NCI-H128 (cell line): Measurements from ENCODE around the gene USP17L26.
"Not testable (repeated sequence)": the region's sequence is repeated elsewhere in the genome, so short reads cannot be mapped to it uniquely, and the experiment has no call there.

Source experiments
- DNase-seq: peaks from one replicate; lab custom pipeline; 2025; ENCODE audit not compliant: unreplicated experiment; lab: John Stamatoyannopoulos, UW

The USP17L26 gene

GRCh38 chr4:9334358-9334757, at the start of gene USP17L26:
USP17L26 (plus strand) TSS chr4:9334658; CDS start chr4:9334658, 0 bp downstream.
- DNase-seq, result not testable (repeated sequence)

- DNase-seq, result not testable (repeated sequence)
These were observed 10.3 kb upstream of the USP17L26 start for GRCh38 chr4:9324191-9324590.

GRCh38 chr4:9324865-9325264, 9.6 kb upstream of the USP17L26 start, which contains the start of gene USP17L24:
USP17L24 (plus strand) TSS chr4:9325165; CDS start chr4:9325165, 0 bp downstream.
- DNase-seq, result not testable (repeated sequence)

GRCh38 chr4:9329611-9330010, 4.8 kb upstream of the USP17L26 start, which contains the start of gene USP17L25:
USP17L25 (plus strand) TSS chr4:9329911; CDS start chr4:9329911, 0 bp downstream.
- not testable (repeated sequence) for DNase-seq

GRCh38 chr4:9339103-9339502, 4.6 kb downstream of the USP17L26 start, which contains the start of gene USP17L5:
USP17L5 (plus strand) TSS chr4:9339403; CDS start chr4:9339403, 0 bp downstream.
- DNase-seq, result not testable (repeated sequence)

GRCh38 chr4:9343848-9344247, 9.4 kb downstream of the USP17L26 start, which contains the start of gene USP17L27:
USP17L27 (plus strand) TSS chr4:9344148; CDS start chr4:9344148, 0 bp downstream.
- DNase-seq, result not testable (repeated sequence)

- not testable (repeated sequence) for DNase-seq
These were observed 14.1 kb downstream of the USP17L26 start, which contains the start of gene USP17L28 for GRCh38 chr4:9348593-9348992. USP17L28 (plus strand) TSS chr4:9348893; CDS start chr4:9348893, 0 bp downstream.

- not testable (repeated sequence) for DNase-seq
These were observed 16.4 kb downstream of the USP17L26 start for GRCh38 chr4:9350866-9351265.

GRCh38 chr4:9353338-9353737, 18.9 kb downstream of the USP17L26 start, which contains the start of gene USP17L29:
USP17L29 (plus strand) TSS chr4:9353638; CDS start chr4:9353638, 0 bp downstream.
- DNase-seq, result not testable (repeated sequence)

- DNase-seq, result not testable (repeated sequence)
These were observed 28.4 kb downstream of the USP17L26 start, which contains the start of gene USP17L30 for GRCh38 chr4:9362829-9363228. USP17L30 (plus strand) TSS chr4:9363129; CDS start chr4:9363129, 0 bp downstream.

- not testable (repeated sequence) for DNase-seq
These were observed 45.4 kb downstream of the USP17L26 start for GRCh38 chr4:9379881-9380280.

GRCh38 chr4:9381012-9381534, 46.6 kb downstream of the USP17L26 start:
- not testable (repeated sequence) for DNase-seq

GRCh38 chr4:9384126-9384525, 49.7 kb downstream of the USP17L26 start:
- no peak for DNase-seq
